ENCODE measurements around the gene SOX5. TPM values are rescaled to one million over a fixed set of nuclear protein-coding genes. Genes with fewer than 3 reads are reported as not detected.

Gene SOX5
- total and polyA plus RNA-seq, 3 donors from 2014 or later = 26.0 to 93.3 (median 29.2) TPM

DNA sequence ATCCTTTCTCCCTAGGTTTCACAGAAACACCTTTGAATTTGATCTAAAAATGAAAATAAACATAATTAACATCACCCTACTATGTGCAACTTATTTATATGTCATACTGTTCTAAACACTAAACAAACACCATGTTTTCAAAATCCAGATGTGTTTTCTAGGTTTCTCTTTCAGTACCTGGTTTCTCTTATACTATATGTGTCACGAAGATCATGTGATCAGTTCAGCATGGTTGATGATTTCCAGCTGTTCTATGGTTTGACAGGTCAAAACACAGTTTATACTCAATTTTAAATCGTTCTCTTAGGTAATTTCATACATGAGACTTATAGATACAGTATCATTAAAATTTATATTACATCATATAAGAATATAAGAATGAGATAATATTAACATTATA, 373.1 kb downstream of the SOX5 start:
- H3K27me3 ChIP-seq = no peaks in the 10 kb centered on the region
- DNase-seq = no peak
- 87 to 90% methylated on average over 2 of the region's 2 CpGs for WGBS, 2 donors
- intact Hi-C loops (cut with DNase I; ENCODE audit: low total_unique reads) = no loop called here
- H3K36me3 ChIP-seq (ENCODE audit: low read depth, missing control alignments) = no peaks in the 10 kb centered on the region
- TF ChIP-seq POLR2A (IDR thresholded peaks at IDR 0.05) = no peak
- TF ChIP-seq, protein P1, sequence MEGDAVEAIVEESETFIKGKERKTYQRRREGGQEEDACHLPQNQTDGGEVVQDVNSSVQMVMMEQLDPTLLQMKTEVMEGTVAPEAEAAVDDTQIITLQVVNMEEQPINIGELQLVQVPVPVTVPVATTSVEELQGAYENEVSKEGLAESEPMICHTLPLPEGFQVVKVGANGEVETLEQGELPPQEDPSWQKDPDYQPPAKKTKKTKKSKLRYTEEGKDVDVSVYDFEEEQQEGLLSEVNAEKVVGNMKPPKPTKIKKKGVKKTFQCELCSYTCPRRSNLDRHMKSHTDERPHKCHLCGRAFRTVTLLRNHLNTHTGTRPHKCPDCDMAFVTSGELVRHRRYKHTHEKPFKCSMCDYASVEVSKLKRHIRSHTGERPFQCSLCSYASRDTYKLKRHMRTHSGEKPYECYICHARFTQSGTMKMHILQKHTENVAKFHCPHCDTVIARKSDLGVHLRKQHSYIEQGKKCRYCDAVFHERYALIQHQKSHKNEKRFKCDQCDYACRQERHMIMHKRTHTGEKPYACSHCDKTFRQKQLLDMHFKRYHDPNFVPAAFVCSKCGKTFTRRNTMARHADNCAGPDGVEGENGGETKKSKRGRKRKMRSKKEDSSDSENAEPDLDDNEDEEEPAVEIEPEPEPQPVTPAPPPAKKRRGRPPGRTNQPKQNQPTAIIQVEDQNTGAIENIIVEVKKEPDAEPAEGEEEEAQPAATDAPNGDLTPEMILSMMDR (IDR thresholded peaks at IDR 0.05) = no peak
- H3K4me3 ChIP-seq = no peak overlapping the region
- H3K4me1 ChIP-seq = no peaks in the 10 kb centered on the region
- no peaks in the 10 kb centered on the region for H3K9me3 ChIP-seq
- no peak overlapping the region for H3K27ac ChIP-seq

DNA sequence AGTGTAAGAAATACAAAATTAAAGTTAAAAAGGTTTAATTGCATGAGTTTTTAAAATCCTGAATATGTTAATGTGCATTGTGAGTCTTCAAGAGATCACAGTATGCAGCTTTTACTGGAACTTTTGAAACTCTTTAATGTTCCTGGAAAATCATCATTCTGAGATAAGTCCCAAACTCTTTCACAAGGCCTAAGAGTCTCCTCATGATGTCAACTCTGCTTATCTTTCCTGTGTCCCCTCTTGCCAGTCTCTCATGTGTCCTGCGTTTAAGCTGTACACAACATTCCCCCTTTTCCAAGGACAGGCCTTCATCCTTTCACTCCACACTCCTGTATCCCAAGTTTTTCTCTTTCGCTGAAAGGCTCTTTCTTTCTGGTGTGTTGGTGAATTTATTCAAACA, 380.1 kb downstream of the SOX5 start:
- Histone ChIP-seq H3K27ac (no peak overlapping the region), H3K9me3 (no peaks in the 10 kb centered on the region), H3K27me3 (no peaks in the 10 kb centered on the region), H3K36me3 (ENCODE audit: low read depth, missing control alignments) (no peaks in the 10 kb centered on the region), H3K4me3 (no peak overlapping the region), H3K4me1 (no peaks in the 10 kb centered on the region)
- no peak for DNase-seq
- no peak for TF ChIP-seq POLR2A (IDR thresholded peaks at IDR 0.05)
- TF ChIP-seq, protein P1 (IDR thresholded peaks at IDR 0.05) = no peak
- intact Hi-C loops (cut with DNase I; ENCODE audit: low total_unique reads) = no loop called here
- WGBS, 2 donors = 91 to 92% methylated on average over 2 of the region's 2 CpGs

DNA sequence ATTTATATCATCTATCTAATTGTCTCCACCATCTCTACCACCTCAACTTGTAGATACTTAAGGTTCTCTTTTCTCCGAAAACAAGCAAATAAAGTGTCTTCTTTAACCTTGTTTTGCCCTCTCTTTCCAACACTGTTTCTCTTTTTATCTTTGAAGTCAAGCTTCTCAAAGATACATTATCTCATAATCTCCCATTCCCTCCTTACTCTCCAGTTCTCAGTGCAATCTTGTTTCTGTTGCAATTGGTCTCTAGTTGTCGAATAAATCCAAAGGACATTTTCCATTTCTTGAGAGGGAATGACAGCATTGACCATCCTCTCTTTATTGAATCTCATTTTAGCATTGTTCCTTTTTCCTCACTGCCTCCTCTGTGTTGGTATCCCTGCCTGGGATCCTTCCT, 383.3 kb downstream of the SOX5 start:
- H3K4me3 ChIP-seq = no peak overlapping the region
- H3K27me3 ChIP-seq = no peaks in the 10 kb centered on the region
- H3K36me3 ChIP-seq (ENCODE audit: low read depth, missing control alignments) = no peaks in the 10 kb centered on the region
- no peak overlapping the region for H3K27ac ChIP-seq
- 19 to 22% methylated on average over 2 of the region's 2 CpGs for WGBS, 2 donors
- H3K9me3 ChIP-seq = no peaks in the 10 kb centered on the region
- TF ChIP-seq, protein P1 (IDR thresholded peaks at IDR 0.05) = no peak
- no peak for TF ChIP-seq POLR2A (IDR thresholded peaks at IDR 0.05)
- intact Hi-C loops (cut with DNase I; ENCODE audit: low total_unique reads) = no loop called here
- DNase-seq = no peak
- no peaks in the 10 kb centered on the region for H3K4me1 ChIP-seq

DNA sequence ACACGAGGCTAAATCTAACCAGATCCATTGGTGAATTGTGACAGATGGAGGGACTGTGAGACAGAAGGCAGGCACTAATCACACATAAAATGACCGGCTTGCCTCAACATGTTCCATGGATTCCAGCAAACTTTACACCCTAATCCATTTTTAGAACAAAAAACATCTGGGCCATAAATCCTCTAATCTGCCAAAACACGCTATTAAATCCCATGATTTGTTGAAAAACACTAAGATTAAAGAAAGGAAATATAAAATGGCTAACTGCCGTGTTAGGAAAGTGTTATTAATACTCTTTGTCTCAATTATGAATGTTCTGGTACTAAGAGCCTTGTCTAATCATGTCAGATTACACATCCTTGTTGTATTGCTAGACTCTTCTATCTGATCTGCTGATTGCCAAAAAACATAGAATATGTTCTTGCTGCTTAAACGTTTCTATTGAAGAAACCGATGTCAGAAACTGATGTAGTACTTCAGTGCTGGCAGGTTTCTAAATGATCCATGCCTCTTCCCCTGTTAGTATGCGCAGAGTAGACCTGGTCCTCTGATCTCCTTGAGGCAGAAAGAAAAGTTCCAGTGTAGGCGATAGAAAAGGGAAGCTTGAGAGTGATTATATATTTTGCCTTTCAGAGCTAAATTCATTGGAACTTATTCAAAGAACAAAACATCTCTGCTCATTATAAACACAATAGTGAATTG, 384.9 kb downstream of the SOX5 start:
- intact Hi-C loops (cut with DNase I; ENCODE audit: low total_unique reads) = no loop called here
- H3K27ac ChIP-seq = no peak overlapping the region

More for the DNA sequence above, 384.9 kb downstream of the SOX5 start:
- Histone ChIP-seq H3K9me3 (no peaks in the 10 kb centered on the region), H3K4me3 (no peak overlapping the region), H3K36me3 (ENCODE audit: low read depth, missing control alignments) (no peaks in the 10 kb centered on the region), H3K27me3 (no peaks in the 10 kb centered on the region), H3K4me1 (no peaks in the 10 kb centered on the region)
- TF ChIP-seq, protein P1 (IDR thresholded peaks at IDR 0.05) = no peak
- no peak for TF ChIP-seq POLR2A (IDR thresholded peaks at IDR 0.05)
- WGBS, 2 donors = 62 to 64% methylated on average over 8 of the region's 8 CpGs
- no peak for DNase-seq
